Liver (tissue), 3 donors: ENCODE results near the gene RTL3.

Experiments
- ATF3 ChIP-seq: IDR thresholded peaks from 2 replicates; pipeline ENCODE4 v1.6.1; 2016; ENCODE audit warnings: antibody characterized with exemption
- EGR1 ChIP-seq, 2 donors: IDR thresholded peaks; 2 replicates each; pipeline ENCODE4 v1.6.1; 2016 to 2018; ENCODE audit warnings: antibody characterized with exemption in 2 of 2, low read depth in 2 of 2
- GABPA ChIP-seq, 2 donors: IDR thresholded peaks in 1 of 2; conservative IDR thresholded peaks in 1 of 2; 2 replicates each; pipeline ENCODE4 v1.6.1; 2016; ENCODE audit warnings: antibody characterized with exemption in 2 of 2, mild to moderate bottlenecking in 1 of 2, moderate library complexity in 1 of 2
- HNF4A ChIP-seq, 2 donors: conservative IDR thresholded peaks; 2 replicates each; pipeline ENCODE4 v1.6.1; 2016; ENCODE audit warnings: antibody characterized with exemption in 2 of 2, mild to moderate bottlenecking in 2 of 2
- JUND ChIP-seq, 2 donors: IDR thresholded peaks; 2 replicates each; pipeline ENCODE4 v1.6.1; 2016; ENCODE audit warnings: antibody characterized with exemption in 2 of 2
- MAX ChIP-seq: IDR thresholded peaks from 2 replicates; pipeline ENCODE4 v1.6.1; 2016; ENCODE audit warnings: antibody characterized with exemption
- RAD21 ChIP-seq, 2 donors: IDR thresholded peaks; 2 replicates each; pipeline ENCODE4 v1.6.1; 2016; ENCODE audit warnings: antibody characterized with exemption in 2 of 2, mild to moderate bottlenecking in 2 of 2
- REST ChIP-seq: IDR thresholded peaks from 2 replicates; pipeline ENCODE4 v1.6.1; 2016; ENCODE audit warnings: antibody characterized with exemption, mild to moderate bottlenecking
- RXRA ChIP-seq, 2 donors: IDR thresholded peaks; 2 replicates each; pipeline ENCODE4 v1.6.1; 2017 to 2018; ENCODE audit warnings: antibody characterized with exemption in 2 of 2, mild to moderate bottlenecking in 1 of 2
- SP1 ChIP-seq: IDR thresholded peaks from 2 replicates; pipeline ENCODE4 v1.6.1; 2018; ENCODE audit warnings: antibody characterized with exemption, mild to moderate bottlenecking
- TAF1 ChIP-seq: conservative IDR thresholded peaks from 2 replicates; pipeline ENCODE4 v1.6.1; 2016; ENCODE audit warnings: antibody characterized with exemption, mild to moderate bottlenecking
- TF ChIP-seq, protein P1 (sequence below): fragments of 150-350 bp; IDR thresholded peaks from 2 replicates; pipeline ENCODE4 v1.5.1; 2017; ENCODE audit warnings: improper control_type of control experiment, low read depth, low read length; ENCODE audit not compliant: missing input control
- TF ChIP-seq, protein P2 (sequence below): IDR thresholded peaks from 2 replicates; pipeline ENCODE4 v1.6.1; 2016; ENCODE audit warnings: antibody characterized with exemption
- donor health status: healthy.
- donor health status: healthy.

GRCh38 chrX:78708816-78709215, 49.7 kb upstream of the RTL3 start:
- TF ChIP-seq SP1: no peak
- TF ChIP-seq, protein P1, sequence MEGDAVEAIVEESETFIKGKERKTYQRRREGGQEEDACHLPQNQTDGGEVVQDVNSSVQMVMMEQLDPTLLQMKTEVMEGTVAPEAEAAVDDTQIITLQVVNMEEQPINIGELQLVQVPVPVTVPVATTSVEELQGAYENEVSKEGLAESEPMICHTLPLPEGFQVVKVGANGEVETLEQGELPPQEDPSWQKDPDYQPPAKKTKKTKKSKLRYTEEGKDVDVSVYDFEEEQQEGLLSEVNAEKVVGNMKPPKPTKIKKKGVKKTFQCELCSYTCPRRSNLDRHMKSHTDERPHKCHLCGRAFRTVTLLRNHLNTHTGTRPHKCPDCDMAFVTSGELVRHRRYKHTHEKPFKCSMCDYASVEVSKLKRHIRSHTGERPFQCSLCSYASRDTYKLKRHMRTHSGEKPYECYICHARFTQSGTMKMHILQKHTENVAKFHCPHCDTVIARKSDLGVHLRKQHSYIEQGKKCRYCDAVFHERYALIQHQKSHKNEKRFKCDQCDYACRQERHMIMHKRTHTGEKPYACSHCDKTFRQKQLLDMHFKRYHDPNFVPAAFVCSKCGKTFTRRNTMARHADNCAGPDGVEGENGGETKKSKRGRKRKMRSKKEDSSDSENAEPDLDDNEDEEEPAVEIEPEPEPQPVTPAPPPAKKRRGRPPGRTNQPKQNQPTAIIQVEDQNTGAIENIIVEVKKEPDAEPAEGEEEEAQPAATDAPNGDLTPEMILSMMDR: no peak
- no peak for TF ChIP-seq JUND (IDR thresholded peaks at IDR 0.05)
- no peak for TF ChIP-seq REST
- TF ChIP-seq, protein P2, sequence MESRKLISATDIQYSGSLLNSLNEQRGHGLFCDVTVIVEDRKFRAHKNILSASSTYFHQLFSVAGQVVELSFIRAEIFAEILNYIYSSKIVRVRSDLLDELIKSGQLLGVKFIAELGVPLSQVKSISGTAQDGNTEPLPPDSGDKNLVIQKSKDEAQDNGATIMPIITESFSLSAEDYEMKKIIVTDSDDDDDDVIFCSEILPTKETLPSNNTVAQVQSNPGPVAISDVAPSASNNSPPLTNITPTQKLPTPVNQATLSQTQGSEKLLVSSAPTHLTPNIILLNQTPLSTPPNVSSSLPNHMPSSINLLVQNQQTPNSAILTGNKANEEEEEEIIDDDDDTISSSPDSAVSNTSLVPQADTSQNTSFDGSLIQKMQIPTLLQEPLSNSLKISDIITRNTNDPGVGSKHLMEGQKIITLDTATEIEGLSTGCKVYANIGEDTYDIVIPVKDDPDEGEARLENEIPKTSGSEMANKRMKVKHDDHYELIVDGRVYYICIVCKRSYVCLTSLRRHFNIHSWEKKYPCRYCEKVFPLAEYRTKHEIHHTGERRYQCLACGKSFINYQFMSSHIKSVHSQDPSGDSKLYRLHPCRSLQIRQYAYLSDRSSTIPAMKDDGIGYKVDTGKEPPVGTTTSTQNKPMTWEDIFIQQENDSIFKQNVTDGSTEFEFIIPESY: no peak
- TF ChIP-seq RAD21 (IDR thresholded peaks at IDR 0.05): no peak
- no peak for TF ChIP-seq MAX
- no peak for TF ChIP-seq TAF1
- TF ChIP-seq EGR1 (IDR thresholded peaks at IDR 0.05; ENCODE audit: low read depth in 2 of 2): no peak
- no peak for TF ChIP-seq RXRA (IDR thresholded peaks at IDR 0.05)
- no peak for TF ChIP-seq GABPA (IDR thresholded peaks at IDR 0.05 in 1 of 2, conservative IDR thresholded peaks at IDR 0.05 in 1 of 2)
- TF ChIP-seq ATF3: no peak
- TF ChIP-seq HNF4A (conservative IDR thresholded peaks at IDR 0.05): no peak
